Measurements from ENCODE around the gene POLR1H. TPM values are rescaled to one million over a fixed set of nuclear protein-coding genes. Genes with fewer than 3 reads are reported as not detected.
A peak's percentile ranks its signal among the peaks of the same experiment; 100 is the strongest.
"Not testable (repeated sequence)": the region's sequence is repeated elsewhere in the genome, so short reads cannot be mapped to it uniquely, and the experiment has no call there.

Gene POLR1H
- total RNA-seq, 1 donor from 2014 or later, result 30.3 TPM

- no peak for DNase-seq (ENCODE audit: low read depth)
- no peak overlapping the region for H3K4me3 ChIP-seq (ENCODE audit: low read depth, low read length)
- TF ChIP-seq CTCF (conservative IDR thresholded peaks at IDR 0.05; ENCODE audit: low read depth, low read length), result no peak
Measured at GRCh38 chr6:30029588-30029987, 31.5 kb upstream of the POLR1H start.

DNA sequence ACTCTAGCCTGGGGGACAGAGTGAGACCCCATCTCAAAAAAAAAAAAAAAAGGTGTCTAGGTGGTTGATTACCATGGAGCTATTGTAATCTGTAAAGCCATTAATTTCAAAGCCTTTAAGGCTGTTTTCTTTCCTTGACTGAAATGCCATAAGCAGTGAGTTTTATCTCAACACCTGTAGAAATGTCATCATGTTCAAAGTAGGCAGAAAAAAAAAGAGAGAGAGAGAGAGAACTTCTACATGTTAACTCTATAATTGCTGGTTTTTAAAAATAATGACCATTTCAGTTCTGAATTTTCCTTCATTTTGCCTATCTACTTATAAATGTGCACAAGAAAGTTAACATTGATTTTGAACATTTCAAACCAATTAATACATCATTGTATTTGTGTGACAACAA is 29.7 kb upstream of the POLR1H start:
- no peak for DNase-seq (ENCODE audit: low read depth)
- H3K4me3 ChIP-seq (ENCODE audit: low read depth, low read length), result no peak overlapping the region
- TF ChIP-seq CTCF (conservative IDR thresholded peaks at IDR 0.05; ENCODE audit: low read depth, low read length), result no peak

DNA sequence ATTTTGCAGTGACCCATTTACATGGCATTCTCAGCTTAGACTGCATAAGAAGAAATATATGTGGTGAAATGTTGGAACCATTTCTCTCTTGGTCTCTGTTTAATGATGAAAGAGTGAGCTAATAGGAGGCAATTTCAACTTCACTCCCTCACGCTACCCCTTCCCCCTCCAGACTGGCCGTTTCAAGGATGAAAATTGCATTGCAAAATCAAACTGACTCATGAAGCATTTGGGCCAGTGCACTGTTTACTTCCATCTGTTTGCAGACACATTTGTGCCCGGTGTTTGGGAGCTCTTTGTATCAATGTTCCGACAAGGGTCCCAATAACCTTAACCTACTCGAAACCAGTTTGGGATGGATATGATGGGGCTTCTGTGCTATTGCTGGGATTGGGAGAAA is 27.6 kb upstream of the POLR1H start:
- not testable (repeated sequence) for H3K4me3 ChIP-seq (ENCODE audit: low read depth, low read length); DNase-seq (ENCODE audit: low read depth)

DNA sequence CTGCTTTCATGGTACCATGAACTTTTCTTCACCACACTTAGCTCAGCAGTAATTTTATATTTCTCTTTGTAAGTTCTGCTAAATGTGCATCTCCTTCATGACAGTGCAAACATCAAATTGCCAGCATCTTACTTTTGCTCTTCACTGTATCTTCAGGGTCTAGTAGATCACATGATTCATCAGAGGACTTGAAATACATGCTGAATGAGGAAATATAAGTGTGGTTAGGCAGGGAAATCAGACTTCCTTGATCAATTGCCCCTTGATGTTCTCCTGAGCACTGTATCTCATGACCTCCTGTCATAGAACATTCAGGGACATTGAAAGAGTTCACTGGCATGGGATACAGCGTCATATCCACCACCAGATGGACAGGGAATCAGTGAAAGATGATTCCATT is 25.3 kb upstream of the POLR1H start:
- H3K4me3 ChIP-seq (ENCODE audit: low read depth, low read length), result no peak overlapping the region
- no peak for DNase-seq (ENCODE audit: low read depth)
- TF ChIP-seq CTCF (conservative IDR thresholded peaks at IDR 0.05; ENCODE audit: low read depth, low read length), result no peak

GRCh38 chr6:30037182-30037788 is 23.8 kb upstream of the POLR1H start:
- DNase-seq (ENCODE audit: low read depth), result no peak
- TF ChIP-seq CTCF (conservative IDR thresholded peaks at IDR 0.05; ENCODE audit: low read depth, low read length), result peak; percentile 64
- H3K4me3 ChIP-seq (ENCODE audit: low read depth, low read length), result no peak overlapping the region

DNA sequence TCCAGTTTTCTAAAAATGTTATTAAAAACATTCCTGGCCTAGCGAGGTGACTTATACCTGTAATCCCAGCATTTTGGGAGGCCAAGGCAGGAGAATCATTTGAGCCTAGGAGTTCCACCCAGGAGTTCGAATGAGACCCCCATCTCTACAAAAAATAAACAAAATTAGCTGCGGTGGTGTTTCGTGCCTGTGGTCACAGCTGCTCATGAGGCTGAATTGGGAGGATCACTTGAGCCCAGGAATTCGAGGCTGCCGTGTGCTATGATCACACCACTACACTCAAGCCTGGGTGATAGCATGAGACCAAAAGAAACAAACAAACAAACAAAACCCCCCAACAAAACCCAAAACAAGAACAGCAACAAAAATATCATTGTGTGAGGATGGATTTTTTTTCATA is 19.8 kb upstream of the POLR1H start:
- H3K4me3 ChIP-seq (ENCODE audit: low read depth, low read length), result no peak overlapping the region
- TF ChIP-seq CTCF (conservative IDR thresholded peaks at IDR 0.05; ENCODE audit: low read depth, low read length), result no peak
- no peak for DNase-seq (ENCODE audit: low read depth)

GRCh38 chr6:30041821-30042220 is 19.2 kb upstream of the POLR1H start:
- TF ChIP-seq CTCF (conservative IDR thresholded peaks at IDR 0.05; ENCODE audit: low read depth, low read length), result no peak

More at GRCh38 chr6:30041821-30042220, 19.2 kb upstream of the POLR1H start:
- no peak overlapping the region for H3K4me3 ChIP-seq (ENCODE audit: low read depth, low read length)
- no peak for DNase-seq (ENCODE audit: low read depth)

Data from epithelial cell of proximal tubule (primary cell).